Muscle layer of colon (tissue), 2 donors: ENCODE results near the gene ACER3.
"Not testable (repeated sequence)": the region's sequence is repeated elsewhere in the genome, so short reads cannot be mapped to it uniquely, and the experiment has no call there.

ENCODE experiments used
- H3K27ac ChIP-seq: one replicate; pipeline ENCODE4 v1.7.0; 2013; ENCODE audit warnings: low read depth, mild to moderate bottlenecking, low read length, moderate library complexity
- H3K27me3 ChIP-seq, 2 donors: one replicate each; pipeline ENCODE4 v1.7.0; 2013; ENCODE audit warnings: low read length in 2 of 2, mild to moderate bottlenecking in 2 of 2; ENCODE audit not compliant: insufficient read depth in 2 of 2, control insufficient read depth in 1 of 2
- H3K36me3 ChIP-seq: one replicate; pipeline ENCODE4 v1.7.0; 2013; ENCODE audit warnings: mild to moderate bottlenecking, low read length; ENCODE audit not compliant: insufficient read depth
- H3K4me1 ChIP-seq: one replicate; pipeline ENCODE4 v1.7.0; 2013; ENCODE audit warnings: mild to moderate bottlenecking, low read length; ENCODE audit not compliant: insufficient read depth
- H3K4me3 ChIP-seq, 2 donors: one replicate each; pipeline ENCODE4 v1.7.0; 2013; ENCODE audit warnings: low read length in 2 of 2, low read depth in 1 of 2, mild to moderate bottlenecking in 1 of 2, moderate library complexity in 1 of 2
- H3K9ac ChIP-seq: one replicate; pipeline ENCODE4 v1.7.0; 2013; ENCODE audit warnings: low read length
- H3K9me3 ChIP-seq: one replicate; pipeline ENCODE4 v1.7.0; 2013; ENCODE audit warnings: mild to moderate bottlenecking, low read length
- donor health status: abdominal sarcoma.
- donor health status: Adenocarcinoma of cecum.

Gene ACER3

DNA sequence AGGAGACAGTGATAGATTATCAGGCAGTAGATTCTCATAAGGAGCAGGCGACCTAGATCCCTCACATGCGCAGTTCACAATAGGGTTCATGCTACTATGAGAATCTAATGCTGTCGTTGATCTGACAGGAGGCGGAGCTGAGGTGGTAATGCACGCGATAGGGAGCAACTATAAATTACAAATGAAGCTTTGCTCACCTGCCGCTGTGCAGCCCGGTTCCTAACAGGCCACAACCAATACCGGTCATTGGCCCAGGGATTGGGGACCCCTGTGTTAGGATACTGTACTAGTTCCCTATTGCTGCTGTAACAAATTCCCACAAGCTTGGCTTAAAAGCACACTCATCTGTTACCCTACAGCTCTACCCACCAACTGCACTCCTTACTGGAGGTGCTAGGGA, 184.2 kb downstream of the ACER3 start:
- Histone ChIP-seq H3K27ac (no peak overlapping the region), H3K36me3 (no peaks in the 10 kb centered on the region), H3K9ac (no peak overlapping the region), H3K4me3 (no peak overlapping the region), H3K4me1 (peaks cover 5% of the 10 kb centered on the region), H3K9me3 (no peaks in the 10 kb centered on the region), H3K27me3 (peaks cover 13 to 36% of the 10 kb centered on the region in 2 donors)

DNA sequence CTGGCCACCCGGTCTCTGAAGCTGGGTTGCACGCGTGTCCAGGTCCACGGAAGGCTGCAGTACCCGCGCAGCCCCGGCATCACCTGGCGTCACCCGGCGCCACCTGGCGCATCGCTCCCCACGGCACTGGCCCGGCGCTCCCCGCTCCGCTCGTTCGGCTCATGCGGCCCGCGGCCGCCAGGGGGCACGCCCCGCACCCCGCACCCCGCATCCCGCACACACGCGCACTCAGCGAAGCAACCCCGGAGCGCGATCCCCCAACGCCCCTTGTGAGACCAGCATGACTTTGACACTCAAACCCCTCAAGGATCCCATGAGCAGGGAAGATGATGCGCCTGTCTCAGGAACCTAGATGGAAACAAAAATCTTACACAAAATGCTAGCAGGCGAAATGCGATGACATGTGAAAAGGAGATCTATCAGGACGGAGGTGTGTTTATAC, 185.4 kb downstream of the ACER3 start:
- H3K27ac ChIP-seq: no peak overlapping the region
- no peaks in the 10 kb centered on the region for H3K9me3 ChIP-seq
- peaks cover 5% of the 10 kb centered on the region for H3K4me1 ChIP-seq
- H3K27me3 ChIP-seq: peaks cover 10 to 24% of the 10 kb centered on the region in 2 donors
- no peaks in the 10 kb centered on the region for H3K36me3 ChIP-seq
- H3K4me3 ChIP-seq: no peak overlapping the region
- H3K9ac ChIP-seq: no peak overlapping the region

DNA sequence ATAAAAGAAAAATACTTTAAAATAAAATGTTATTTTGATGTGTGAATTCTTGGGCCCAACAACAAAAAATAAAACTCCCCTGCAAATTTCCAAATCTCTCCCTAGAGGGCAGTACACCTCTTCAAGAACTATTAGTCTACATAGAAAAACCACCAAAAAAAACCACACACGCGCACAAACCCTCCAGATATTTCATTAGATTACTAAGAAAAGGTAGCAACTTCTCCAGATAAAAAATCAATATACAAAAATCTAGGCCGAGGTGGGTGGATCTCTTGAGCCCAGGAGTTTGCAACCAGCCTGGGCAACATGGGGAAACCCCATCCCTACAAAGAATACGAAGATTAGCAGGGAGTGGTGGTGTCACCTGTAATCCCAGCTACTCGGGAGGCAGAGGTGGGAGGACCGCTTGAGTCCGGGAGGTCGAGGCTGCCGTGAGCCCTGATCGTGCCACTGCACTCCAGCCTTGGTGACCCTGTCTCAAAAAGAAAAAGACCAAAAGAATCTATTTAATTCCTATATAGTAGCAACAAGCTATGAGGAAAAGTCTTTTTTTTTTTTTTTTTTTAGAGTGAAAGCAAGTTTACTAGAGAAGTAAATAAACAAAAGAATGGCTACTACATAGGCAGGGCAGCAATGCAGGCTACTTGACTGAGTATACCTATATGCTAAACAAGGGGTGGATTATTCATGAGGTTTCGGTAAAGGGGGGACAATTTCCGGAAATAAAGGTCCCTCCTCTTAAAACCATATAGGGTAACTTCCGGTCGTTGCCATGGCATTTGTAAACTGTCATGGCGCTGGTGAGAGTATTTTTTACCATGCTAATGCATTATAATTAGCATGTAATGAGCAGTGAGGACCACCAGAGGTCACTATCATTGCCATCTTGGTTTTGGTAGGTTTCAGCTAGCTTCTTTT, 186.5 kb downstream of the ACER3 start:
- no peaks in the 10 kb centered on the region for H3K9me3 ChIP-seq
- peaks cover 5% of the 10 kb centered on the region for H3K4me1 ChIP-seq
- peak overlapping the region; percentile 39 for H3K27ac ChIP-seq
- no peaks in the 10 kb centered on the region for H3K36me3 ChIP-seq
- peak overlapping the region in 1 of 2 donors; percentile 40 for H3K4me3 ChIP-seq
- no peak overlapping the region for H3K9ac ChIP-seq
- peaks cover 7 to 12% of the 10 kb centered on the region in 2 donors for H3K27me3 ChIP-seq

- H3K9me3 ChIP-seq, H3K4me1 ChIP-seq, H3K4me3 ChIP-seq, H3K27ac ChIP-seq, H3K9ac ChIP-seq, H3K36me3 ChIP-seq: not testable (repeated sequence)
- peaks cover 7 to 12% of the 10 kb centered on the region in 2 donors for H3K27me3 ChIP-seq
Observed at GRCh38 chr11:77047928-77048446, 187.3 kb downstream of the ACER3 start.

DNA sequence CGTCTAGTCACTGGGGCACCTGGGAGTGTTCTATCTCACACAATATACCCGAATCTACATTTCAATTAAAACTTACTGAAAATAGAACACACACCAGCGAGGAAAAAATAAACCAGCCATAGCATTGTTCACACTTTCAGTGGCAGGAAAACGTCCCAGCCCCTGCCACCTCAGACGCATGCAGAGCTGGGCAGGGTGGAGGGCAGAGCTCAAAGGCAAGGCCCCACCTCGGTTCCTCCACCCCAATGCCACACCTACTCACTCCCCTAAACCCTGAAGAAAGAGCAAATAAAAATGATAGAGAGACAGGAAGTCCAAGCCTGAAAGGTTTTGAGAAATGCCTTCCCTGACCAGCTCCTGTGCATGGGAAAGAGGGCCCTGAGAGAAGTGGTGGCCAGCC, 188.3 kb downstream of the ACER3 start:
- H3K27me3 ChIP-seq: peaks cover 7 to 12% of the 10 kb centered on the region in 2 donors
- H3K9me3 ChIP-seq: no peaks in the 10 kb centered on the region
- no peaks in the 10 kb centered on the region for H3K36me3 ChIP-seq
- H3K9ac ChIP-seq: no peak overlapping the region
- H3K4me1 ChIP-seq: peaks cover 5% of the 10 kb centered on the region
- H3K4me3 ChIP-seq: no peak overlapping the region
- H3K27ac ChIP-seq: no peak overlapping the region

DNA sequence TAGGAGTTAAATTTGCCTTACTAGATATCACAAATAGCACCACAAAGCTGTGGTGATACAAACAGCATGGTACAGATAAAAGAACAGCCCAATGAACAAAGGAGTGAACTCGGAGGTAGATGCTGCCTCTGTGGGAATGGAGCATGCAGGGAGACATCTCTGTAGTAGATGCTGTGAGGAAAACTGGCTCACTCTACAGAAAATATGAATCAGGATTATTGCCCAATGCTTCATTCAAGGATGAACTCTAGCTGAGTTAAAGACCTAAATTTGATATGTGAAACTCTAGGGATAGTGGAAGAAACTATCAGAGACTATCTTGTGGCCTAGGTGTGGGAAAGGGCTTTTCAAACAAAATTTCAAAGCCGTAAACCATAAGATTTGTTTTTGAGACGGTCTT, 190.8 kb downstream of the ACER3 start:
- Histone ChIP-seq H3K9ac (no peak overlapping the region), H3K27me3 (no peaks in the 10 kb centered on the region), H3K4me1 (peaks cover 5% of the 10 kb centered on the region), H3K27ac (no peak overlapping the region), H3K4me3 (no peak overlapping the region), H3K36me3 (no peaks in the 10 kb centered on the region), H3K9me3 (no peaks in the 10 kb centered on the region)

DNA sequence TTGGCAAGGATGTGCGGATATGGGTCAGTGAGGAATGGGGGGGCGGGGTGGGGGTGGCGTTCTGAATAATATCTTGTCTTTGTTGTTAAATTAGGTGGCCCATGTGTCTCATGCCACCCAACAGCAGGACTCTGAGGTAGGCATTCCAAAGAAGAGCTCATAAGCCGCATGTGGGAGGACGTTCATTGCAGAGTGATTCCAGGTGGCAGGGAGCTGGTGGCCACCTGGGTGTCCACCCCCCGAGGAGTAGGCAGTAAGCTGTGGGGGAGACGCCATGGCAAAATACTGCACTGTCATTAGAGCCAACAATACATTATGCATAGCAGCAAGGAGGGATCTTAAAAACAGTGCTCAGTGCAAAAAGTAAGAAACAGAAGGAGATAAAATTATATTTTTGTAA, 191.8 kb downstream of the ACER3 start:
- no peaks in the 10 kb centered on the region for H3K4me1 ChIP-seq
- no peak overlapping the region for H3K9ac ChIP-seq
- no peak overlapping the region for H3K27ac ChIP-seq
- H3K9me3 ChIP-seq: no peaks in the 10 kb centered on the region
- no peaks in the 10 kb centered on the region for H3K27me3 ChIP-seq
- no peak overlapping the region for H3K4me3 ChIP-seq
- no peaks in the 10 kb centered on the region for H3K36me3 ChIP-seq

DNA sequence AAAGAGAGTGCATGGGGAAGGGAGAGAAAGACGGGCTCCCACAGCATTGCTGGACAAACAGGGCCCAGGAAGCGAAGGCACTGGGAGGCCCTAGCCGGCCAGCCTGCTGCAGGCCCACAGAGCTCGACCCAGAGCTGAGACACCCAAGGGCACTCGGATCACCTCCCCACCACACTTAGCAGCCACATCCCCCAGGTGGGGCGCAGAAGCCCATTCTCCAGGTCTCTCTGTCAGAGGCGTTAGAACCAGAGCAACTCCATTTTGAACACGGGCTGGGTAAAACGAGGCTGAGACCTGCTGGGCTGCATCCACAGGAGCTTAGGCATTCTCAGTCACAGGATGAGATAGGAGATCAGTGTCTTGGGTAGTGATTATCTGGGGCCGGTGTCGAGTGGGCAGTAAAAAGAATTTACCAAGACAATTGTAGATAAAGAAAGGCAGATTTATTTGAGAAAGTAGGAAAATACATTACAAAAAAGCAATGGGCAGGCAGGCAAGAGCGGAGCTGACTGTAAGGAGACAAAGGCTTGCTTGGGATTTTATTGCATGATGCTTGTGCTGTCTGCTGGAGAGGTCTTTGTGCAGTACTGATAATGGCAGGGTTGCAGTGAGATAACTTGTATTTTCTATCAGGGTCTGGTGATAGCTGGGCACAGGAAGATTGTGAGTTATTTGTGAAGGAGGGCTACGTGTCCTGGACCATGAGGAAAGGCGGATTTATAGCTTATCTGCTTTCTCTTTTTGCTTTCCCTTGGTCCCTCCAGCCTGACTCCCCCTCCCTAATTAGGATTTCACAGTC, 192.7 kb downstream of the ACER3 start:
- no peaks in the 10 kb centered on the region for H3K27me3 ChIP-seq
- no peaks in the 10 kb centered on the region for H3K9me3 ChIP-seq
- H3K36me3 ChIP-seq: no peaks in the 10 kb centered on the region
- no peak overlapping the region for H3K9ac ChIP-seq
- no peak overlapping the region for H3K4me3 ChIP-seq
- no peaks in the 10 kb centered on the region for H3K4me1 ChIP-seq
- no peak overlapping the region for H3K27ac ChIP-seq

DNA sequence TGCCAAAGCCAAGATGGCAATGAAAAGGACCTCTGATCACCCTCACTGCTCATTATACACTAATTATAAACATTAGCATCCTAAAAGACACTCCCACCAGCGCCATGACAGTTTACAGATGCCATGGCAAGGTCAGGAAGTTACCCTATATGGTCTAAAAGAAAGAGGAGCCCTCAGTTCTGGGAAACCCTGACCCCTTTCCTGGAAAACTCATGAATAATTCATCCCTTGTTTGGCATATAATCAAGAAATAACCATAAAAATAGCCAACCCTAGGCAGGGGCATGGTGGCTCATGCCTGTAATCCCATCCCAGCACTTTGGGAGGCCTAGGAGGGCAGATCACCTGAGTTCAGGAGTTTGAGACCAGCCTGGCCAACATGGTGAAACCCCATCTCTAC, 193.4 kb downstream of the ACER3 start:
- H3K9me3 ChIP-seq: no peaks in the 10 kb centered on the region
- H3K4me3 ChIP-seq: no peak overlapping the region
- H3K4me1 ChIP-seq: no peaks in the 10 kb centered on the region
- no peaks in the 10 kb centered on the region for H3K36me3 ChIP-seq
- no peaks in the 10 kb centered on the region for H3K27me3 ChIP-seq
- H3K27ac ChIP-seq: no peak overlapping the region
- no peak overlapping the region for H3K9ac ChIP-seq

DNA sequence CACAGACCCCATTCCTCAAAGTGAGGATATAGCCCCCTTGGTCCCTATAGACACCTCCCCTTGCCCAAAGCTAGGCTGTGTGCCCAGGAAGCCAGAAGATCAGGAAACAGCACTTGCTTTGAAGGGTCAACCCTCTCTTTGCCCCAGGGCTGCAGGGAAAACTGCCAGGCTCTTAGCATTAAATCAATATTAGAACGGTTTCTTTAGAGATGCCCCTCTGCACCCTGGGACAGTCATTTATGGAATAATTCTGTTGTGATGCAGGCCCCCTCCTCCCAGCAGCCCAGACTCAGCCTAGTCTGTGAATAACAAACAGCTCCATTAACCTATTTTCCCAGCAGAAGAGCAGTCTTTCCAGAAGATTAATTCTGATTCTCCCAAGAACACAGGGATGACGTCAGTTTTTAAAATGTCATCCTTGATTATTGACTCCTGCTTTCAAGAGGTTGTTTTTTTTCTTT, 194.4 kb downstream of the ACER3 start:
- no peaks in the 10 kb centered on the region for H3K36me3 ChIP-seq
- no peak overlapping the region for H3K4me3 ChIP-seq
- H3K27me3 ChIP-seq: no peaks in the 10 kb centered on the region
- no peaks in the 10 kb centered on the region for H3K9me3 ChIP-seq
- no peaks in the 10 kb centered on the region for H3K4me1 ChIP-seq
- H3K27ac ChIP-seq: no peak overlapping the region
- no peak overlapping the region for H3K9ac ChIP-seq

DNA sequence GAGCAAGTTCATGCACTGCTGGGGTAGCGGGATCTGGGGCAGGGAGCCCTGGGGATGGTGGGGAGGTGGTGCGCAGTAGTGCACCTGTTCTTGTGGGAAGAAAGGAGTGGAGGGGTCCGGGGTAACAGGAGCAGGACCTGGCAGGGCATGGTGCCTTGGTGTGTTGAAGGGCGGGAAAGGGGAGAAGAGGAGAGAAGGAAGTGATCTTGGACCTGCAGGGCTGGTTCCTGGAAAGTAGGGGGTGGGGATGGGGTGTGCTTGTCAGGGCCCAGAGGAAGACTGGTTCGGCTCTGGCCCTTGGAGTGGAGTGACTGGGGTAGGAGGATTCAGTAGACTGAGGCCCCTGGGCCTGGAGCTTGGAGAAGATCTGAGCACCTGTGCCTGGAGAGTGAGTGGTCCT, 195.2 kb downstream of the ACER3 start:
- Histone ChIP-seq H3K4me1 (no peaks in the 10 kb centered on the region), H3K36me3 (no peaks in the 10 kb centered on the region), H3K27me3 (no peaks in the 10 kb centered on the region), H3K9me3 (no peaks in the 10 kb centered on the region), H3K27ac (no peak overlapping the region), H3K4me3 (no peak overlapping the region), H3K9ac (no peak overlapping the region)
